Measurements from ENCODE around the gene SCAMP4. TPM values are rescaled to one million over a fixed set of nuclear protein-coding genes. Genes with fewer than 3 reads are reported as not detected.

SCAMP4 gene
- total and polyA plus RNA-seq, 2 of the 13 experiments (the other 11 are each of a cell fraction or from before 2014, with no cell fraction given) = 10.7 to 13.7 TPM

DNA sequence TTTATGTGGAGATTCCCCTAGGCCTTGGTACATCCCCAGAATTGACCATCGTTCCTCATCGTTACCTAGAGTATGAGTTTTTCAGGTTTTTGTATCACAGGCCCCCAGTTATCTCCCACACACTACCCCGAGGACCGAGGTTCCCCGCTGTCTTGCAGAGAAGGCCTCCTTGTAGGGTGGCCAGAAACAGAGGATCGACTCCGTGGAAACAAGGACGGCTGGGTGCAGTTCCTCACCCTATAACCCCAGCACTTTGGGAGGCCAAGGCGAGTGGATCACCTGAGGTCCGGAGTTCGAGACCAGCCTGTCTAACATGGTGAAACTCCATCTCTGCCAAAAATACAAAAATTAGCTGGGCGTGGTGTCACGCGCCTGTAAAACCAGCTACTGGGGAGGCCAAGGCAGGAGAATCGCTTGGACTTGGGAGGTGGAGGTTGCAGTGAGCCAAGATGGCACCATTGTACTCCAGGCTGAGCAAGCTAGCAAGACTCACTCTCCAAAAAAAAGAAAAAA, 720 bp downstream of the SCAMP4 start (continued):
- TF ChIP-seq, protein P1, sequence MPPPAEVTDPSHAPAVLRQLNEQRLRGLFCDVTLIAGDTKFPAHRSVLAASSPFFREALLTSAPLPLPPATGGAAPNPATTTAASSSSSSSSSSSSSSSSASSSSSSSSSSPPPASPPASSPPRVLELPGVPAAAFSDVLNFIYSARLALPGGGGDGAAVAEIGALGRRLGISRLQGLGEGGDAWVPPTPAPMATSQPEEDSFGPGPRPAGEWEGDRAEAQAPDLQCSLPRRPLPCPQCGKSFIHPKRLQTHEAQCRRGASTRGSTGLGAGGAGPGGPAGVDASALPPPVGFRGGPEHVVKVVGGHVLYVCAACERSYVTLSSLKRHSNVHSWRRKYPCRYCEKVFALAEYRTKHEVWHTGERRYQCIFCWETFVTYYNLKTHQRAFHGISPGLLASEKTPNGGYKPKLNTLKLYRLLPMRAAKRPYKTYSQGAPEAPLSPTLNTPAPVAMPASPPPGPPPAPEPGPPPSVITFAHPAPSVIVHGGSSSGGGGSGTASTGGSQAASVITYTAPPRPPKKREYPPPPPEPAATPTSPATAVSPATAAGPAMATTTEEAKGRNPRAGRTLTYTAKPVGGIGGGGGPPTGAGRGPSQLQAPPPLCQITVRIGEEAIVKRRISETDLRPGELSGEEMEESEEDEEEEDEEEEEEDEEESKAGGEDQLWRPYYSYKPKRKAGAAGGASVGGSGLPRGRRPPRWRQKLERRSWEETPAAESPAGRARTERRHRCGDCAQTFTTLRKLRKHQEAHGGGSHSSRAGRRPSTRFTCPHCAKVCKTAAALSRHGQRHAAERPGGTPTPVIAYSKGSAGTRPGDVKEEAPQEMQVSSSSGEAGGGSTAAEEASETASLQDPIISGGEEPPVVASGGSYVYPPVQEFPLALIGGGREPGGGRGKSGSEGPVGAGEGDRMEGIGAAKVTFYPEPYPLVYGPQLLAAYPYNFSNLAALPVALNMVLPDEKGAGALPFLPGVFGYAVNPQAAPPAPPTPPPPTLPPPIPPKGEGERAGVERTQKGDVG (CRISPR knock-in tag; IDR thresholded peaks at IDR 0.05; ENCODE audit: borderline replicate concordance) = no peak
- TF ChIP-seq THRA (CRISPR knock-in tag; IDR thresholded peaks at IDR 0.05; ENCODE audit: borderline replicate concordance) (no peak), THAP9 (CRISPR knock-in tag; IDR thresholded peaks at IDR 0.05; ENCODE audit: borderline replicate concordance) (peak; percentile 42; the same call in 1 of the 2 replicates)

Data from HepG2 (cell line).